HPDE6-E6E7 (cell line): ENCODE results near the gene TXNDC11.

Source experiments
- DNase-seq: peaks from one replicate; pipeline ENCODE4 v3.0.0; 2011; ENCODE audit warnings: missing footprints; ENCODE audit errors: extremely low spot score

The TXNDC11 gene

GRCh38 chr16:11655655-11656054 lies 87.0 kb downstream of the TXNDC11 start:
- no peak for DNase-seq

GRCh38 chr16:11651796-11652195 lies 90.9 kb downstream of the TXNDC11 start:
- DNase-seq, result no peak

DNA sequence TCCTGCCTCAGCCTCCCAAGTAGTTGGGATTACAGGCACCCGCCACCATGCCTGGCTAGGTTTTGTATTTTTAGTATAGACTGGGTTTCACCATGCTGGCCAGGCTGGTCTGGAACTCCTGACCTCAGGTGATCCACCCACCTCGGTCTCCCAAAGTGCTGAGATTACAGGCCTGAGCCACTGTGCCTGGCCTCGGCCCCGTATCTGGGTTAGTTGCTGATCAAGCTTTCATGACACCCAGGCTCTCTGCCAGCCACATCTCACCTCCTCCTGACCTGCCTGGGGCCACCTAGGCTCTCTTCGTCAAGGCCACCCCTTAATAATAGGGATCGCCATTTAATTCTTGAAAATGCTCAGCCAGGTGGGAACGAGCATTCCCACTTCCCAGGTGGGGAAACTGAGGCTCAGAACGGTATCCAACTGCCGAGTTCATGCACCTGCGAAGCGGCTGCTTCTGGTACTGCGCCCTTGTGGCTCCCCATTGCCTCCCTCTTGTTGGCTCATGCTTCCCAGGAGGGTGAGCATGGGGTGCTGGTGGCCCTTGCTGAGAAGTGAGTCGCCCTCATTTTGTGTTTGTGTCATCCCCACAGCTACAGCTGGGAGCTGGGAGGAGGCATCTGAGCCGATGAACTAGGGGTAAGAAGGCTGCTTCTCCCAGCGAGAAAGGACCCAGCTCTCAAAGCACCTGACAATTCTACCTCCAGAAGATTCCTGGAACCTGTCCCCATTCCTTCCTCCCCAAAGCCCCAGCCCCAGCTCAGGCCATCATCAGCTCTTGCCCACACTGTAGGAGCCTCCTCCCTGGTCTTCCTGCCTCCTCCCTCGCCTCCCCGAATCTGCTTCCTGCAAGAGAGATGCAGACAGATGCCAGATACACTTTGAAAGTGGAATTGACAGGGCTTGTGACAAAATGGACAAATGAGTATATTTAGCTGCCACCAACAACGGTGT lies 91.7 kb downstream of the TXNDC11 start:
- DNase-seq, result no peak

GRCh38 chr16:11649276-11649675 lies 93.4 kb downstream of the TXNDC11 start:
- no peak for DNase-seq

DNA sequence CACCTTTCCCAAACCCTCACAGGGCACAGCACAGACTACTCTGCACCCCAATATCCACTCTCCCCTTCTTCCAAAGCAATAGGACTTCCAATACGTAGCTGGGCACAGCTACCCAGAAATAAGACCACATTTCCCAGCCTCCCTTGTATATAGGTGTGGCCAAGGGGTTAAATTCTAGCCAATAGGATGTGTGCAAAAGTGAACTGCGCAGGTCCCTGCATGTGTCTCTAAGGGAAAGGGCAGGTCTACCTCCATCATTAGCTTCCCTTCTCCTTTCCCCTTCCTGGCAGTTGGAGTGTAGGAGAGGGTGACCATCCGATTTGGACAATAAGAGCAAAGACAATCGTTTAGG lies 99.9 kb downstream of the TXNDC11 start:
- DNase-seq, result no peak

DNA sequence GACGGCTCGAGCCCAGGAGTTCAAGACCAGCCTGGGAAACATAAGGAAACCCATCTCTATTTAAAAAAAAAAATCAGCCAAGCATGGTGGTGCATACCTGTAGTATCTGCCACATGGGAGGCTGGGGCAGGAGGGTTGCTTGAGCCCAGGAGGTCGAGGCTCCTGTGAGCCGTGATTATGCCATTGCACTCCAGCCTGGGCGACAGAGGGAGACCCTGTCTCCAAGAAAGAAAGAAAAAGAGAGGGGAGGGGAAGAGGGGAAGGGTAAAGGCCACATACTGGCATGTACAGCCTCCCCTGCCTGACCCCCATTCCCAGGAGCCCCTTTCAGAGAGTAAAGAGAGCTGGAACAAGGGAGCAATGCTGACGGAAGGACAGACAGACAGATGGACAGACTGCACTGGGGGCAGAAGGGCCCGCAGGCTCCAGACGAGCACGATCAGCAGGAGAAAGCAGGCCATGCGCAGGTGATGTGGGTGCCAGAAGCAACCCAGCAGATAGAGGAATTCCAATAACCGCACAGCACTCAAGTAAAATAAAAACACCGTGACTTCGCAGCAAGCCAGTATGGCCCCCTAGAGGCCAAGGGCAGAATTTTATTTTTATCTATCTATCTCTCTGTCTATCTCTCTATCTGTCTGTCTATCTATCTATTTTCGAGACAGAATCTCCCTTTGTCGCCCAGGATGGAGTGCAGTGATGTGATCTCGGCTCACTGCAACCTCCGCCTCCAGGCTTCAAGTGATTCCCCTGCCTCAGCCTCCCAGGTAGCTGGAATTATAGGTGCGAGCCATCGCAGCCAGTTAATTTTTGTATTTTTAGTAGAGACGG lies 101.5 kb downstream of the TXNDC11 start:
- DNase-seq, result peak; percentile 54

DNA sequence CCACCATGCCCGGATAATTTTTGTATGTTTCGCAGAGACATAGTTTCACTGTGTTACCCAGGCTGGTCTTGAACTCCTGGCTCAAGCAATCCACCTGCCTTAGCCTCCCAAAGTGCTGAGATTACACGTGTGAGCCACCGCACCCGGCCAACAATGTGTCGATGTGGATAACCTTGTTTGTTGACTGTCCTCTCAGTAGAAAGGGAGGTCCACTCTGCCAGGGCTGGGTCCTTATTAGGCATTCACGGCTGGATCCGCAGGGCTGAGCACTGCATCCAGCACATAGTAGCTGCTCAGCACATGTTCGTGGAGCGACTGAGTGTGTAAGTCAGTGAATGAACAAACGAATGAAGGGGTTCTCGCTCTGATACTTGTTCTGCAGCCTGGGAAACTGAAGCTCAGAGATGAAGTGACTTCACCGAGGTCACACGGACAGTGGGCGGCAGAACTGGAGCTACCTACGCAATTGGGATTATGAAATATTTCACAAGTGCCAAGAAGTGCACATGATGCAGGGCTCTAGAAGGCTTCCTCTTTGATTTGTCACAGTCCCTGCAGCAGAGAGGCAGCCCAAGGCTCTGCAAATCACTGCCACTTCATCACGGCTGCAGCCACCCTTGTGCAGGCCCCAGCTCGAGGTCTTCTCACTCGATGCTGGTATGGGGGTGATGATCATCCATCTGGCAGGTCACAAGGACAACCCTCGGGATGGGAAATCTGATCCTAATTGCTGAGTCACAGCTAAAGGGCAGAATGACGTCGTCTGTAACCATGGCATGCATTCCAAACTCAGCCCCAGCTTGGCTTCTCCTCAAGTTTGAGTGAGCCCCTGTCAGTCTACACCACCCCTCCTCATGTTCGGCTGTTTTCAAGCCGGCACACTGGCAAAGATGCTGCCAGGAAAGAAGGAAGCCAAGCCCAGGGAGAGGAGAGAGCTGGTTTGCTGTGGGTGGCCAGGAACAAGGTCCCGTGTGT lies 102.4 kb downstream of the TXNDC11 start:
- peak; percentile 92 for DNase-seq

- DNase-seq, result no peak
These were observed 103.6 kb downstream of the TXNDC11 start for GRCh38 chr16:11639008-11639562.

DNA sequence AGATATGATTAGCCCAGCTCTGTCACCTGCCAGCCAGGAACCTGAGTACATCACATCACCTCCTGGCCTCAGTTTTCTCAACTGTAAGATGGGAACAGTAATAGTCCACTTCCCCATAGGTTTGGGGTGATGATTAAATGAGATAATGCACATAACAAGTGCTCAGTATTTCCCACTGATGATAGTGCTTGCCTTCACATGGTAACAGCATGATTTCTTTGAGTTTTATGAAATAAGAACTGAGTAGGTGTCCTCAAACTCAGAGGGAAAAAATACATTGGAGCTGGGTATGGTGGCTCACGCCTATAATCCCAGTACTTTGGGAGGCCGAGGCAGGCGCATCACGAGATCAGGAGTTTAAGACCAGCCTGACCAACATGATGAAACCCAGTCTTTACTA lies 104.5 kb downstream of the TXNDC11 start:
- DNase-seq, result no peak

GRCh38 chr16:11637320-11637719 lies 105.3 kb downstream of the TXNDC11 start:
- DNase-seq, result no peak

- peak; percentile 31 for DNase-seq
These were observed 106.4 kb downstream of the TXNDC11 start for GRCh38 chr16:11636172-11636721.

DNA sequence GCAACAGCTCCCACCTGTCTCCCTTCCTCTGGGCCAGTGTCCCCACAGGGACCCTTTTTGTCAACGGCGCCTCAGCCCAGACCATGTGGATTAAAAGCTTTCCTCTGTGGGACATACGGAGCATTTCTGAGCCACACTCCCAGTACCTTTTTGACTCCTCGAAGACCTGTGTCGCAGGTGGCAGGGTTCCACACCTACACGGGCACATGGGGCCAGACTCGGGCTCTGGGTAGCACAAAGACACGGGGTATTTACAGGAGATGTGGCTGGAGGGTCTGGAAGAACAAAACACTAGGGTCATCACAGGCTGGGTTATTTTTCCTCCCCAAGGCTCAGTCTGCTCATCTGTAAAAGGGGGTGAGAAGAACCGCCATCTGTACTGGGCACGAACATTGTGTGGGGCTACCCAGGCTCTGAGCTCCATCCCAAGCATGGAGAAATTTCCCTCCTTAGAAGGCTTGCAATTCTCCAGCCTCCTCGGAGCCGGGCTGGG lies 106.9 kb downstream of the TXNDC11 start:
- DNase-seq, result no peak

- no peak for DNase-seq
These were observed 107.5 kb downstream of the TXNDC11 start for GRCh38 chr16:11635113-11635652.

GRCh38 chr16:11634312-11634711 lies 108.3 kb downstream of the TXNDC11 start:
- no peak for DNase-seq

- DNase-seq, result no peak
These were observed 109.5 kb downstream of the TXNDC11 start for GRCh38 chr16:11633113-11633512.

DNA sequence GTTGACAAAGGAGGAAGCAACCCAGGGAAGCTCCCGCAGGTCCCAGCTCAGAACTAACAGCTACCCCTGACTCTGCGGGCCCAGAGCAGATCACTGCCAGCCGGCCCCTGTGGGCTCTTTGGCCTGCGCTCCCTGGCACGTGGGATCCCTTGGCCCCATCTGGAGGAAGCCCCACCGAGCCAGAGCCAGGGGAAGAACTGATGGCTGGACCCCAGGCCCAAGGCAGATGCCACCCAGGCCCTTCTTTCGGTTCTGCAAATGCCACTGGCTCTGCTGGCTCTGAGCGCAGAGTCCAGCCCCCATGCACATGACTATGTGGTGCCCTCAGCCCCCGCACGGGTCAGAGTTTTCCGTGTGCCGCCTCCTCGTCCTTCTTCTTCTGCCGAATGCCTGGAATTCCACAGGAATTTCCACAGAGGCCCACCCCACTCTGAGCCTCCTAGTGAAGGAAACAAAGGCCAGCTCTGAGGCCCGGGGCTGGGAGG lies 110.2 kb downstream of the TXNDC11 start:
- DNase-seq, result no peak

- no peak for DNase-seq
These were observed 111.4 kb downstream of the TXNDC11 start for GRCh38 chr16:11631214-11631613.

DNA sequence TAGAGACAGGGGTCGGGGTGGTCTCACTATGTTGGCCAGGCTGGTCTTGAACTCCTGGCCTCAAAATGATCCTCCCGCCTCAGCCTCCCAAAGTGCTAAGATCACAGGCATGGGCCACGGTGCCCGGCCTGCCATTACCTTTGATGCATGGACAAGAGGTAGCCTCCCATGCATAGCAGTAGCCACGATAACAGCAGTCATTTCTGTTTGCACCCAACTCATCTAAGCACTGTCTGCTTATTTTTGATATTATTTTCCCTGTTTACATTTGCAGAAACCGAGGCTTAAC lies 111.9 kb downstream of the TXNDC11 start:
- no peak for DNase-seq

- DNase-seq, result no peak
These were observed 112.5 kb downstream of the TXNDC11 start for GRCh38 chr16:11630046-11630767.
